HG03378 (cell line): Measurements from ENCODE around the gene INSM1.

Experiments
- ATAC-seq: cut with Tn5 transposase; IDR thresholded peaks from one replicate; pipeline ENCODE4 v1.9.1; 2021; ENCODE audit warnings: mild to moderate bottlenecking, moderate library complexity; ENCODE audit not compliant: unreplicated experiment

Gene INSM1

GRCh38 chr20:20417876-20418676, 50.2 kb downstream of the INSM1 start:
- ATAC-seq = no peak
